HG03354 (cell line): ENCODE measurements around the gene LPP.
"Not testable (repeated sequence)": the region's sequence is repeated elsewhere in the genome, so short reads cannot be mapped to it uniquely, and the experiment has no call there.

ENCODE experiments used
- ATAC-seq: cut with Tn5 transposase; IDR thresholded peaks from one replicate; pipeline ENCODE4 v1.9.1; 2021; ENCODE audit warnings: mild to moderate bottlenecking; ENCODE audit not compliant: unreplicated experiment, poor library complexity, severe bottlenecking

LPP gene

GRCh38 chr3:188691665-188692064 is 537.7 kb downstream of the LPP start:
- ATAC-seq: no peak

GRCh38 chr3:188692700-188693099 is 538.7 kb downstream of the LPP start:
- ATAC-seq: no peak

GRCh38 chr3:188693435-188693834 is 539.5 kb downstream of the LPP start:
- ATAC-seq: no peak

- no peak for ATAC-seq
These were observed 541.3 kb downstream of the LPP start for GRCh38 chr3:188695241-188695640.

GRCh38 chr3:188697127-188697526 is 543.2 kb downstream of the LPP start:
- peak; percentile 97 for ATAC-seq

GRCh38 chr3:188698436-188698835 is 544.5 kb downstream of the LPP start:
- ATAC-seq: no peak

- no peak for ATAC-seq
These were observed 546.5 kb downstream of the LPP start for GRCh38 chr3:188700501-188700900.

GRCh38 chr3:188700918-188701317 is 547.0 kb downstream of the LPP start:
- ATAC-seq: no peak

GRCh38 chr3:188701485-188701969 is 547.6 kb downstream of the LPP start:
- ATAC-seq: no peak

- not testable (repeated sequence) for ATAC-seq
These were observed 548.1 kb downstream of the LPP start for GRCh38 chr3:188702028-188702427.

- ATAC-seq: no peak
These were observed 552.2 kb downstream of the LPP start for GRCh38 chr3:188706176-188706575.

- no peak for ATAC-seq
These were observed 552.6 kb downstream of the LPP start for GRCh38 chr3:188706599-188706998.

GRCh38 chr3:188707381-188708288 is 553.7 kb downstream of the LPP start:
- no peak for ATAC-seq

GRCh38 chr3:188711881-188712247 is 557.9 kb downstream of the LPP start:
- no peak for ATAC-seq

- no peak for ATAC-seq
These were observed 558.4 kb downstream of the LPP start for GRCh38 chr3:188712248-188712924.

- no peak for ATAC-seq
These were observed 559.0 kb downstream of the LPP start for GRCh38 chr3:188712991-188713390.

GRCh38 chr3:188719545-188719944 is 565.6 kb downstream of the LPP start:
- no peak for ATAC-seq

- ATAC-seq: no peak
These were observed 566.3 kb downstream of the LPP start for GRCh38 chr3:188720215-188720614.

- ATAC-seq: no peak
These were observed 566.7 kb downstream of the LPP start for GRCh38 chr3:188720636-188721035.

GRCh38 chr3:188721312-188721711 is 567.4 kb downstream of the LPP start:
- no peak for ATAC-seq

- ATAC-seq: no peak
These were observed 568.0 kb downstream of the LPP start for GRCh38 chr3:188721990-188722389.
